H9 (cell line): ENCODE measurements around the gene UTP11. TPM values are rescaled to one million over a fixed set of nuclear protein-coding genes. Genes with fewer than 3 reads are reported as not detected.
A peak's percentile ranks its signal among the peaks of the same experiment; 100 is the strongest.
"Not testable (repeated sequence)": the region's sequence is repeated elsewhere in the genome, so short reads cannot be mapped to it uniquely, and the experiment has no call there.

ENCODE experiments used
- DNase-seq: peaks from one replicate; pipeline ENCODE4 v3.0.0-alpha.2; 2017
- H2AFZ ChIP-seq: one replicate; pipeline ENCODE4 v1.6.1; 2013; ENCODE audit warnings: mild to moderate bottlenecking, low read length, control low read depth, moderate library complexity
- H2AK5ac ChIP-seq: 2 replicates; pipeline ENCODE4 v1.6.1; 2013; ENCODE audit warnings: low read length, control low read depth, mixed read lengths; ENCODE audit not compliant: insufficient read length
- H2BK120ac ChIP-seq: one replicate; pipeline ENCODE4 v1.6.1; 2013; ENCODE audit warnings: low read depth, mild to moderate bottlenecking, low read length, control low read depth, inconsistent platforms; ENCODE audit not compliant: poor library complexity, severe bottlenecking
- H2BK12ac ChIP-seq: 2 replicates; pipeline ENCODE4 v1.6.1; 2013; ENCODE audit warnings: low read length, control low read depth, mixed read lengths, low read depth; ENCODE audit not compliant: insufficient read length
- H2BK15ac ChIP-seq: 2 replicates; pipeline ENCODE4 v1.6.1; 2013; ENCODE audit warnings: low read depth, low read length, control low read depth
- H2BK20ac ChIP-seq: one replicate; pipeline ENCODE4 v1.6.1; 2013; ENCODE audit warnings: low read depth, mild to moderate bottlenecking, low read length, control low read depth, inconsistent platforms; ENCODE audit not compliant: poor library complexity, severe bottlenecking
- H2BK5ac ChIP-seq: 2 replicates; pipeline ENCODE4 v1.6.1; 2013; ENCODE audit warnings: low read length, control low read depth, mixed read lengths; ENCODE audit not compliant: insufficient read length
- H3K14ac ChIP-seq: 2 replicates; pipeline ENCODE4 v1.6.1; 2013; ENCODE audit warnings: low read length, control low read depth; ENCODE audit not compliant: insufficient read depth
- H3K18ac ChIP-seq: 2 replicates; pipeline ENCODE4 v1.6.1; 2013; ENCODE audit warnings: low read depth, mild to moderate bottlenecking, mixed read lengths, low read length, control low read depth; ENCODE audit not compliant: insufficient read length
- H3K23ac ChIP-seq: 2 replicates; pipeline ENCODE4 v1.6.1; 2013; ENCODE audit warnings: low read length, control low read depth, mixed read lengths, low read depth; ENCODE audit not compliant: insufficient read length
- H3K23me2 ChIP-seq: 2 replicates; pipeline ENCODE4 v1.6.1; 2013; ENCODE audit warnings: low read depth, mild to moderate bottlenecking, mixed read lengths, low read length, control low read depth; ENCODE audit not compliant: insufficient read length, poor library complexity, severe bottlenecking
- H3K27ac ChIP-seq: 2 replicates; pipeline ENCODE4 v1.5.1; 2013; ENCODE audit warnings: low read length, control low read depth, mixed read lengths, low read depth; ENCODE audit not compliant: insufficient read length
- H3K27me3 ChIP-seq: 2 replicates; pipeline ENCODE4 v1.6.1; 2013; ENCODE audit warnings: low read length, control low read depth, inconsistent platforms; ENCODE audit not compliant: insufficient read depth
- H3K4ac ChIP-seq: 2 replicates; pipeline ENCODE4 v1.6.1; 2013; ENCODE audit warnings: low read depth, mild to moderate bottlenecking, control low read depth, inconsistent platforms, low read length, moderate library complexity
- H3K4me1 ChIP-seq: 2 replicates; pipeline ENCODE4 v1.6.1; 2013; ENCODE audit warnings: low read length, control low read depth, inconsistent platforms; ENCODE audit not compliant: insufficient read depth
- H3K4me2 ChIP-seq: 2 replicates; pipeline ENCODE4 v1.6.1; 2013; ENCODE audit warnings: low read length, control low read depth, mixed read lengths; ENCODE audit not compliant: insufficient read length, insufficient read depth
- H3K56ac ChIP-seq: 2 replicates; pipeline ENCODE4 v1.6.1; 2013; ENCODE audit warnings: low read depth, mild to moderate bottlenecking, mixed read lengths, low read length, control low read depth; ENCODE audit not compliant: insufficient read length
- H3K79me1 ChIP-seq: 2 replicates; pipeline ENCODE4 v1.6.1; 2013; ENCODE audit warnings: low read depth, mild to moderate bottlenecking, moderate library complexity, low read length, control low read depth, inconsistent platforms; ENCODE audit not compliant: insufficient read depth, poor library complexity, severe bottlenecking
- H3K79me2 ChIP-seq: 2 replicates; pipeline ENCODE4 v1.6.1; 2013; ENCODE audit warnings: low read length, control low read depth, inconsistent platforms; ENCODE audit not compliant: insufficient read depth
- H3K9ac ChIP-seq: 2 replicates; pipeline ENCODE4 v1.6.1; 2013; ENCODE audit warnings: low read length, control low read depth, mixed read lengths; ENCODE audit not compliant: insufficient read length; ENCODE audit errors: extremely low read depth
- H3K9me3 ChIP-seq: one replicate; pipeline ENCODE4 v1.6.1; 2013; ENCODE audit warnings: low read depth, low read length, inconsistent platforms; ENCODE audit not compliant: control insufficient read depth
- H3T11ph ChIP-seq: one replicate; pipeline ENCODE4 v1.6.1; 2013; ENCODE audit warnings: mild to moderate bottlenecking, low read length, control low read depth, inconsistent platforms
- H4K20me1 ChIP-seq: one replicate; pipeline ENCODE4 v1.6.1; 2013; ENCODE audit not compliant: control insufficient read depth, insufficient read length, insufficient read depth
- H4K5ac ChIP-seq: 2 replicates; pipeline ENCODE4 v1.6.1; 2013; ENCODE audit warnings: low read depth, mild to moderate bottlenecking, mixed read lengths, low read length, control low read depth; ENCODE audit not compliant: insufficient read length
- H4K8ac ChIP-seq: replicated peaks from 2 replicates; pipeline ENCODE4 v1.6.1; 2013; ENCODE audit warnings: low read length, control low read depth, mixed read lengths, low read depth; ENCODE audit not compliant: insufficient read length
- H4K91ac ChIP-seq: 2 replicates; pipeline ENCODE4 v1.6.1; 2013; ENCODE audit warnings: low read depth, mild to moderate bottlenecking, moderate library complexity, mixed read lengths, low read length, control low read depth; ENCODE audit not compliant: insufficient read length
- H3K27ac Mint-ChIP-seq, 3 experiments: 2 replicates in 2 of 3; 3 replicates in 1 of 3; pipeline ENCODE4 v1.8.0; 2020 to 2021; ENCODE audit warnings: mixed read lengths in 3 of 3, mild to moderate bottlenecking in 1 of 3, moderate library complexity in 1 of 3
- H3K27me3 Mint-ChIP-seq: 2 replicates; pipeline ENCODE4 v1.8.0; 2021; ENCODE audit warnings: low read depth, mild to moderate bottlenecking, moderate library complexity, mixed read lengths
- H3K36me3 Mint-ChIP-seq, 3 experiments: 2 replicates in 2 of 3; 3 replicates in 1 of 3; pipeline ENCODE4 v1.8.0; 2020 to 2021; ENCODE audit warnings: low read depth in 3 of 3, mixed read lengths in 3 of 3; ENCODE audit not compliant: insufficient read depth in 1 of 3
- H3K4me1 Mint-ChIP-seq, 2 experiments: 2 replicates each; pipeline ENCODE4 v1.8.0; 2020; ENCODE audit warnings: mixed read lengths in 2 of 2
- H3K4me3 Mint-ChIP-seq, 2 experiments: 2 replicates in 1 of 2; 3 replicates in 1 of 2; pipeline ENCODE4 v1.8.0; 2020 to 2021; ENCODE audit warnings: mild to moderate bottlenecking in 2 of 2, mixed read lengths in 2 of 2, moderate library complexity in 1 of 2
- H3K9me3 Mint-ChIP-seq, 2 experiments: 2 replicates in 1 of 2; 3 replicates in 1 of 2; pipeline ENCODE4 v1.8.0; 2020; ENCODE audit warnings: mild to moderate bottlenecking in 2 of 2, mixed read lengths in 2 of 2, moderate library complexity in 1 of 2
- WGBS: extraction: QIAGEN DNeasy Blood & Tissue Kit; methylation state at CpG from one replicate; pipeline ENCODE4 v1.1.7; 2013; ENCODE audit warnings: missing lambda C conversion rate, low lambda C conversion rate, mixed read lengths; ENCODE audit not compliant: insufficient read length; ENCODE audit errors: extremely low coverage; 5-methylcytosine and 5-hydroxymethylcytosine counted together
- long read RNA-seq: library from polyadenylated mRNA; unstranded; transcript quantifications from one replicate; pipeline ENCODE4 v2.0.0, GENCODE V29; 2020
- total RNA-seq: library from RNA; stranded (reverse); gene quantifications from 2 replicates; pipeline ENCODE4 v1.2.1, GENCODE V29; 2021
- TF ChIP-seq, protein P1 (sequence below): fragments of 200-600 bp; sonication (generic); conservative IDR thresholded peaks from 3 replicates; pipeline ENCODE4 v1.8.0; 2021; ENCODE audit warnings: antibody characterized with exemption, mild to moderate bottlenecking

Gene UTP11, protein sequence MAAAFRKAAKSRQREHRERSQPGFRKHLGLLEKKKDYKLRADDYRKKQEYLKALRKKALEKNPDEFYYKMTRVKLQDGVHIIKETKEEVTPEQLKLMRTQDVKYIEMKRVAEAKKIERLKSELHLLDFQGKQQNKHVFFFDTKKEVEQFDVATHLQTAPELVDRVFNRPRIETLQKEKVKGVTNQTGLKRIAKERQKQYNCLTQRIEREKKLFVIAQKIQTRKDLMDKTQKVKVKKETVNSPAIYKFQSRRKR
- 52.4 and 63.1 TPM in 2 replicates for total RNA-seq
- long read RNA-seq, transcript UTP11-201 (8 exons, 2,019 nt) = major isoform, 287 of 301 reads
- long read RNA-seq, partial matches to known transcripts = 3 of 301 reads
- long read RNA-seq, other reads (novel, unspliced or antisense) = 10 of 301 reads

DNA sequence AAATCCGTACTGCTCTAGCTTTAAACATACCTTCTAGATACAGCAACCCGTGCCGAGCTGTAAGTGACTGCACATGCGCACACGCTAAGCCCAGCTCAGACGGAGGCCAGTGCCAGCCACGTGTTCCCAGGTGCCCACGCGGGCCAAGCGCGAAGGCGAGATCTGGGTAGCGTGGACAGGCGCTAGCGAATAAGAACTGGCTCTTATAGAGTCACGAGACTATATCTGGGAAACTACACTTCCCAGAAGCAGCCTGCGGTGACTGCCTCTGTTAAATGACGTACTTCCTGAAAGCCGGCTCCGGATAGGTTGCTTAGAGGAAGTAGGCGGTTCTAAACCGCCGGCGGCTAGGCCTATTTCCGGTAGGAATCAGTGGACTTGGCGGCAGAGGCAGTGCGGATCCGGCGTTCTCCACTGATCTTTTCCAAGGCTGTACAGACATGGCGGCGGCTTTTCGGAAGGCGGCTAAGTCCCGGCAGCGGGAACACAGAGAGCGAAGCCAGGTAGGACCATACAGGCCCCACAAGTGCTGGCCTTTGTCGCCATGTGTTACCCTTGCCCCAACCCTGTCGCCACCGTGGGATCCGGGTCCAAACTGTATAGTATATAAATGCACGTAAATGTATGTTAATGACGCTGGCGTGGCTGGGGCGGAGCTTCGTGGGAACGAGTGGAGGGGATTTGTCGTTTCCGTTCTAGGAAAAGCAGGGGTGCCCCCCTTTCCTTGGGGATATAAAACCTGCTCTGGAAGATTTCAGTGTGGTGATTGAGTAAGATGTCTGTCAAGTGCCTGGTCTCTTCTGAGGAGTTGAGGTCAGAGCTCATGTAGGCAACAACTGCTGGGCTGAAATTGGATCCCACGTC is at the start of gene UTP11:
Gene UTP11 (plus strand): TSS at position 372 of the 864 bp plus-strand sequence. CDS start 69 bp downstream, at position 441.
- no peak within 1 kb of the TSS for H3K23ac ChIP-seq
- peak; percentile 98 for DNase-seq
- H3K27me3 ChIP-seq = no peaks in the 10 kb centered on the region
- H3K79me1 ChIP-seq = peaks cover 9% of the 10 kb centered on the region
- no peaks in the 10 kb centered on the region for H3K9me3 ChIP-seq
- Mint-ChIP-seq H3K9me3 (no peaks in the 10 kb centered on the region), H3K36me3 (peaks cover 4 to 33% (median 17%) of the 10 kb centered on the region in 3 experiments; a peak in 6 of 7 replicates), H3K4me3 (peak within 1 kb of the TSS; percentile 94 to 99), H3K4me1 (peaks cover 25 to 28% of the 10 kb centered on the region in 2 experiments), H3K27ac (peak within 1 kb of the TSS; percentile 95 to 99 (median 98)), H3K27me3 (no peaks in the 10 kb centered on the region)
- H2BK120ac ChIP-seq = no peak within 1 kb of the TSS
- H3K4ac ChIP-seq = no peak within 1 kb of the TSS
- no peak within 1 kb of the TSS for H2BK12ac ChIP-seq
- H2BK20ac ChIP-seq = no peak within 1 kb of the TSS
- peaks cover 6% of the 10 kb centered on the region for H3K23me2 ChIP-seq
- H3T11ph ChIP-seq = no peak within 1 kb of the TSS
- H2BK15ac ChIP-seq = no peak within 1 kb of the TSS
- H3K18ac ChIP-seq = peak within 1 kb of the TSS; percentile 75
- H3K4me1 ChIP-seq = peaks cover 3% of the 10 kb centered on the region
- no peak within 1 kb of the TSS for H3K56ac ChIP-seq
- H2AFZ ChIP-seq = no peak within 1 kb of the TSS
- no peak within 1 kb of the TSS for H3K27ac ChIP-seq
- H4K8ac ChIP-seq = no peak within 1 kb of the TSS
- no CpG with 5 or more reads among the region's 49 CpGs for WGBS
- peaks cover 17% of the 10 kb centered on the region; the same call in 1 of the 2 replicates for H3K79me2 ChIP-seq
- peak within 1 kb of the TSS; percentile 88 for H3K9ac ChIP-seq
- H3K14ac ChIP-seq = peak within 1 kb of the TSS; percentile 79
- H4K5ac ChIP-seq = no peak within 1 kb of the TSS
- TF ChIP-seq, protein P1, sequence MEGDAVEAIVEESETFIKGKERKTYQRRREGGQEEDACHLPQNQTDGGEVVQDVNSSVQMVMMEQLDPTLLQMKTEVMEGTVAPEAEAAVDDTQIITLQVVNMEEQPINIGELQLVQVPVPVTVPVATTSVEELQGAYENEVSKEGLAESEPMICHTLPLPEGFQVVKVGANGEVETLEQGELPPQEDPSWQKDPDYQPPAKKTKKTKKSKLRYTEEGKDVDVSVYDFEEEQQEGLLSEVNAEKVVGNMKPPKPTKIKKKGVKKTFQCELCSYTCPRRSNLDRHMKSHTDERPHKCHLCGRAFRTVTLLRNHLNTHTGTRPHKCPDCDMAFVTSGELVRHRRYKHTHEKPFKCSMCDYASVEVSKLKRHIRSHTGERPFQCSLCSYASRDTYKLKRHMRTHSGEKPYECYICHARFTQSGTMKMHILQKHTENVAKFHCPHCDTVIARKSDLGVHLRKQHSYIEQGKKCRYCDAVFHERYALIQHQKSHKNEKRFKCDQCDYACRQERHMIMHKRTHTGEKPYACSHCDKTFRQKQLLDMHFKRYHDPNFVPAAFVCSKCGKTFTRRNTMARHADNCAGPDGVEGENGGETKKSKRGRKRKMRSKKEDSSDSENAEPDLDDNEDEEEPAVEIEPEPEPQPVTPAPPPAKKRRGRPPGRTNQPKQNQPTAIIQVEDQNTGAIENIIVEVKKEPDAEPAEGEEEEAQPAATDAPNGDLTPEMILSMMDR = no peak
- no peak within 1 kb of the TSS for H2AK5ac ChIP-seq
- H4K20me1 ChIP-seq = no peaks in the 10 kb centered on the region
- H3K4me2 ChIP-seq = peak within 1 kb of the TSS; percentile 75
- H2BK5ac ChIP-seq = no peak within 1 kb of the TSS
- no peak within 1 kb of the TSS for H4K91ac ChIP-seq

DNA sequence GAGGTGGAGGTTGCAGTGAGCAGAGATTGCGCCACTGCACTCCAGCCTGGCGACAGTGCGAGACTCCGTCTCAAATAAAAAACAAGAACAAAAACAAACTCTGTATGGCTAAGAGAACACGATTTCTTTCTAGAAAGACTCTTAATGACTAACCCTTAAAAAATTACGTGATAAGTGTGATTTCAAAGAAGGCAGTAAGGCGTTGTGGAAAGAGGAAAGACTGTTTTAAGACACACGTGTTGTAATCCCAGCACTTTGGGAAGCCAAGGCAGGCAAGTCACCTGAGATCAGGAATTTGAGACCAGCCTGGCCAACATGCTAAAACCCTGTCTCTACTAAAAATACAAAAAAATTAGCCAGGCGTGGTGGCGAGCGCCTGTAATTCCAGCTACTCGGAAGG is 48.4 kb upstream of the UTP11 start:
- H4K20me1 ChIP-seq, H2BK20ac ChIP-seq, H3K4me3 Mint-ChIP-seq, H4K5ac ChIP-seq, H2BK120ac ChIP-seq, DNase-seq, H3K9me3 Mint-ChIP-seq, H3K23me2 ChIP-seq, H3K27ac ChIP-seq, H3K4ac ChIP-seq, H3K27me3 ChIP-seq, H3K4me1 ChIP-seq, H3T11ph ChIP-seq, H3K4me2 ChIP-seq, H2BK12ac ChIP-seq, H4K91ac ChIP-seq, H2BK5ac ChIP-seq, H3K79me1 ChIP-seq, H3K18ac ChIP-seq, H3K23ac ChIP-seq, H3K56ac ChIP-seq, H2AFZ ChIP-seq, H3K27me3 Mint-ChIP-seq, H4K8ac ChIP-seq, H2AK5ac ChIP-seq, H2BK15ac ChIP-seq, H3K9me3 ChIP-seq, H3K79me2 ChIP-seq, H3K9ac ChIP-seq, H3K14ac ChIP-seq: not testable (repeated sequence)
- H3K27ac Mint-ChIP-seq = peak overlapping the region in 1 of 3 experiments; percentile 65; a peak in 1 of 7 replicates
- no CpG with 5 or more reads among the region's 12 CpGs for WGBS
- peaks cover 7 to 13% of the 10 kb centered on the region in 2 experiments for H3K4me1 Mint-ChIP-seq
- peaks cover 45 to 79% (median 72%) of the 10 kb centered on the region in 3 experiments for H3K36me3 Mint-ChIP-seq
